Measurements from ENCODE around the gene KIF20A. TPM values are rescaled to one million over a fixed set of nuclear protein-coding genes. Genes with fewer than 3 reads are reported as not detected.
A peak's percentile ranks its signal among the peaks of the same experiment; 100 is the strongest.
"Not testable (repeated sequence)": the region's sequence is repeated elsewhere in the genome, so short reads cannot be mapped to it uniquely, and the experiment has no call there.

Gene KIF20A
- total RNA-seq, 1 donor from 2014 or later = 0.65 TPM

GRCh38 chr5:138180183-138180782 lies 1.4 kb downstream of the KIF20A start:
- no peak for DNase-seq
- intact Hi-C loops (cut with DNase I) = no loop called here
- ATAC-seq (ENCODE audit: poor library complexity) = no peak

GRCh38 chr5:138180841-138181240 lies 1.9 kb downstream of the KIF20A start:
- ATAC-seq (ENCODE audit: poor library complexity) = no peak
- intact Hi-C loops (cut with DNase I) = no loop called here

GRCh38 chr5:138182808-138183207 lies 3.9 kb downstream of the KIF20A start:
- intact Hi-C loops (cut with DNase I) = no loop called here
- peak; percentile 41 for ATAC-seq (ENCODE audit: poor library complexity)
- no peak for DNase-seq

More at GRCh38 chr5:138180841-138181240, 1.9 kb downstream of the KIF20A start:
- no peak for DNase-seq

- no peak for DNase-seq
- intact Hi-C loops (cut with DNase I) = no loop called here
- no peak for ATAC-seq (ENCODE audit: poor library complexity)
Measured at GRCh38 chr5:138186002-138186447, 7.1 kb downstream of the KIF20A start.

GRCh38 chr5:138188626-138189025 lies 9.7 kb downstream of the KIF20A start:
- intact Hi-C loops (cut with DNase I) = no loop called here
- ATAC-seq (ENCODE audit: poor library complexity) (peak; percentile 88), DNase-seq (no peak)

GRCh38 chr5:138192826-138193225 lies 13.9 kb downstream of the KIF20A start:
- DNase-seq (no peak), ATAC-seq (ENCODE audit: poor library complexity) (no peak)
- intact Hi-C loops (cut with DNase I) = no loop called here

- DNase-seq; ATAC-seq (ENCODE audit: poor library complexity); intact Hi-C loops (cut with DNase I): not testable (repeated sequence)
Measured at GRCh38 chr5:138193859-138194258, 14.9 kb downstream of the KIF20A start.

- DNase-seq (no peak), ATAC-seq (ENCODE audit: poor library complexity) (no peak)
- intact Hi-C loops (cut with DNase I) = no loop called here
Measured at GRCh38 chr5:138210985-138211384, 32.1 kb downstream of the KIF20A start.

- DNase-seq (peak; percentile 43), ATAC-seq (ENCODE audit: poor library complexity) (peak; percentile 32)
- intact Hi-C loops (cut with DNase I) = no loop called here
Measured at GRCh38 chr5:138212828-138213160, 33.9 kb downstream of the KIF20A start.

- intact Hi-C loops (cut with DNase I) = no loop called here
- peak; percentile 92 for DNase-seq
- peak; percentile 99 for ATAC-seq (ENCODE audit: poor library complexity)
Measured at GRCh38 chr5:138213161-138214029, 34.5 kb downstream of the KIF20A start, which contains the start of gene CDC23. TSS of gene CDC23 (minus strand) at chr5:138213323. CDS start at chr5:138213312, 11 bp downstream.

- intact Hi-C loops (cut with DNase I) = no loop called here
- DNase-seq (no peak), ATAC-seq (ENCODE audit: poor library complexity) (no peak)
Measured at GRCh38 chr5:138216799-138217198, 37.9 kb downstream of the KIF20A start.

GRCh38 chr5:138223532-138223931 lies 44.6 kb downstream of the KIF20A start:
- intact Hi-C loops (cut with DNase I) = loop anchor here (5.0 kb wide), 1 partner anchor 59 kb away; no protein-coding TSS in a partner anchor

GRCh38 chr5:138224712-138225111 lies 45.8 kb downstream of the KIF20A start:
- intact Hi-C loops (cut with DNase I) = loop anchor here (5.0 kb wide), 1 partner anchor 58 kb away; no protein-coding TSS in a partner anchor
- DNase-seq = no peak
- ATAC-seq (ENCODE audit: poor library complexity) = no peak

More at GRCh38 chr5:138223532-138223931, 44.6 kb downstream of the KIF20A start:
- DNase-seq (no peak), ATAC-seq (ENCODE audit: poor library complexity) (no peak)

- DNase-seq = no peak
- ATAC-seq (ENCODE audit: poor library complexity) = no peak
- intact Hi-C loops (cut with DNase I) = no loop called here
Measured at GRCh38 chr5:138226910-138227309, 48.0 kb downstream of the KIF20A start.

- no peak for DNase-seq
- no peak for ATAC-seq (ENCODE audit: poor library complexity)
- intact Hi-C loops (cut with DNase I) = no loop called here
Measured at GRCh38 chr5:138229387-138229786, 50.5 kb downstream of the KIF20A start.

- ATAC-seq (ENCODE audit: poor library complexity) = peak; percentile 90
- DNase-seq = peak; percentile 69
- intact Hi-C loops (cut with DNase I) = no loop called here
Measured at GRCh38 chr5:138230261-138230660, 51.3 kb downstream of the KIF20A start.

- peak; percentile 71 for ATAC-seq (ENCODE audit: poor library complexity)
Measured at GRCh38 chr5:138230981-138231589, 52.2 kb downstream of the KIF20A start.

GRCh38 chr5:138233280-138233679 lies 54.4 kb downstream of the KIF20A start:
- DNase-seq (no peak), ATAC-seq (ENCODE audit: poor library complexity) (no peak)
- intact Hi-C loops (cut with DNase I) = no loop called here

More at GRCh38 chr5:138230981-138231589, 52.2 kb downstream of the KIF20A start:
- no peak for DNase-seq
- intact Hi-C loops (cut with DNase I) = no loop called here

- intact Hi-C loops (cut with DNase I) = no loop called here
- DNase-seq (no peak), ATAC-seq (ENCODE audit: poor library complexity) (no peak)
Measured at GRCh38 chr5:138234651-138235050, 55.7 kb downstream of the KIF20A start.

All from Right ventricle myocardium superior (tissue), 1 donor.